ENCODE measurements around the gene TMEM31. TPM values are rescaled to one million over a fixed set of nuclear protein-coding genes. Genes with fewer than 3 reads are reported as not detected.

Gene TMEM31
- total and polyA plus RNA-seq, 2 of the 4 experiments (the other 2 are of a cell fraction), result 0.17 TPM; not detected in 1

- H3K4me3 ChIP-seq (ENCODE audit: insufficient read depth, low read depth, low read length), result no peak overlapping the region
These were observed 5.8 kb upstream of the TMEM31 start for GRCh38 chrX:103704863-103705262.

More at GRCh38 chrX:103704863-103705262, 5.8 kb upstream of the TMEM31 start:
- Histone ChIP-seq H3K9me3 (ENCODE audit: control insufficient read depth, insufficient read depth, low read length) (no peaks in the 10 kb centered on the region), H3K36me3 (ENCODE audit: control insufficient read depth, insufficient read depth, low read length) (no peaks in the 10 kb centered on the region), H3K79me1 (ENCODE audit: low read depth in 1 of 2, low read length in 2 of 2) (no peaks in the 10 kb centered on the region), H3K18ac (ENCODE audit: low read depth, low read length) (no peak overlapping the region), H2BK120ac (ENCODE audit: low read depth, low read length) (no peak overlapping the region), H4K5ac (ENCODE audit: low read depth, low read length) (no peak overlapping the region), H2AFZ (replicated peaks; ENCODE audit: low read length, poor library complexity) (no peak overlapping the region), H2BK20ac (ENCODE audit: low read depth, low read length) (no peak overlapping the region), H3K27me3 (ENCODE audit: control insufficient read depth, insufficient read depth, low read length) (peaks cover 21% of the 10 kb centered on the region), H3K4me1 (ENCODE audit: control insufficient read depth, insufficient read depth, low read length) (no peaks in the 10 kb centered on the region), H3K14ac (replicated peaks; ENCODE audit: low read depth, low read length) (no peak overlapping the region), H3K27ac (ENCODE audit: insufficient read depth, low read length) (no peak overlapping the region), H3K9me1 (ENCODE audit: insufficient read depth, low read length) (no peaks in the 10 kb centered on the region), H3K9ac (ENCODE audit: low read depth, low read length) (no peak overlapping the region), H2BK5ac (ENCODE audit: low read depth, low read length, poor library complexity, severe bottlenecking) (no peak overlapping the region), H3K4me2 (ENCODE audit: low read depth, low read length) (no peak overlapping the region), H3K56ac (ENCODE audit: extremely low read depth, insufficient read depth, low read length) (no peak overlapping the region), H2AK9ac (replicated peaks; ENCODE audit: low read depth, low read length, poor library complexity) (no peak overlapping the region), H4K91ac (ENCODE audit: insufficient read depth, low read depth, low read length) (no peak overlapping the region), H4K20me1 (ENCODE audit: insufficient read depth, low read length) (no peaks in the 10 kb centered on the region; the same call in 1 of the 2 replicates), H2BK15ac (ENCODE audit: low read depth, low read length) (no peak overlapping the region), H4K8ac (ENCODE audit: low read depth in 2 of 2, low read length in 2 of 2) (no peak overlapping the region), H2AK5ac (ENCODE audit: low read depth, low read length) (no peak overlapping the region), H3K4ac (ENCODE audit: low read depth, low read length) (no peak overlapping the region), H3K23ac (ENCODE audit: low read depth, low read length) (no peak overlapping the region)
- intact Hi-C loops (cut with micrococcal nuclease), result no loop called here
- no CpG with 5 or more reads among the region's 3 CpGs for WGBS, 2 experiments (ENCODE audit: extremely low coverage in 2 of 2, insufficient read length in 1 of 2)
- ATAC-seq (ENCODE audit: low read depth) (no peak), DNase-seq (no peak)
- ChIA-PET CTCF (interaction anchor here (0.5 kb wide), 1 partner anchor 217 kb away, joined by 3 read pairs; no protein-coding TSS in a partner anchor), POLR2A (ENCODE audit: unreplicated experiment) (no interaction called here)
- no TSS peak for BruUV-seq (replicated peaks)
- dilution Hi-C loops (cut with HindIII; ENCODE audit: low sequenced_read_pairs, unreplicated experiment), result no loop called here
- no peak for TF ChIP-seq RCOR1 (IDR thresholded peaks at IDR 0.05; ENCODE audit: insufficient replicate concordance, low read length)
- TF ChIP-seq MAFK (IDR thresholded peaks at IDR 0.05; ENCODE audit: low read depth, low read length), result no peak
- no peak for TF ChIP-seq NFE2L2 (IDR thresholded peaks at IDR 0.05; ENCODE audit: low read depth, low read length)
- no peak for TF ChIP-seq POLR2A (IDR thresholded peaks at IDR 0.05; ENCODE audit: low read depth, low read length)
- TF ChIP-seq FOS (IDR thresholded peaks at IDR 0.05; ENCODE audit: low read depth, low read length), result no peak
- TF ChIP-seq RFX5 (IDR thresholded peaks at IDR 0.05; ENCODE audit: low read depth, low read length), result no peak
- no peak for TF ChIP-seq CTCF (conservative IDR thresholded peaks at IDR 0.05; ENCODE audit: low read depth, low read length)
- no peak for TF ChIP-seq SMC3 (IDR thresholded peaks at IDR 0.05; ENCODE audit: low read depth, low read length)
- in situ Hi-C loops (cut with MboI; ENCODE audit: low sequenced_read_pairs), result no loop called here

All from IMR-90 (cell line).